Activated CD8-positive, alpha-beta T cell treated with anti-CD3 and anti-CD28 coated beads for 36 hours (primary cell): Measurements from ENCODE around the gene PRKAG2. TPM values are rescaled to one million over a fixed set of nuclear protein-coding genes. Genes with fewer than 3 reads are reported as not detected.

Source experiments
- ATAC-seq: fragments of 200-7000 bp; cut with Tn5 transposase; one replicate; pipeline ENCODE4 v1.10.0; 2021; ENCODE audit warnings: mild to moderate bottlenecking, moderate library complexity
- CTCF ChIA-PET: fragments of 350-600 bp; sonication (Branson Sonifier 250); formaldehyde crosslinking; loops from one replicate; lab custom pipeline; 2021; ENCODE audit warnings: antibody characterized with exemption; lab: Charles Lee
- POLR2A ChIA-PET: fragments of 350-600 bp; sonication (Branson Sonifier 250); formaldehyde crosslinking; loops from one replicate; lab custom pipeline; 2021; ENCODE audit warnings: antibody characterized with exemption; lab: Charles Lee
- DNase-seq: peaks from one replicate; pipeline ENCODE4 v3.0.0-alpha.2; 2020
- H3K27ac Mint-ChIP-seq: one replicate; pipeline ENCODE4 v1.8.0; 2021; ENCODE audit warnings: mild to moderate bottlenecking, mixed read lengths
- H3K27me3 Mint-ChIP-seq: one replicate; pipeline ENCODE4 v1.8.0; 2021; ENCODE audit warnings: mixed read lengths
- H3K36me3 Mint-ChIP-seq: one replicate; pipeline ENCODE4 v1.8.0; 2021; ENCODE audit warnings: low read depth, mixed read lengths
- H3K4me1 Mint-ChIP-seq: one replicate; pipeline ENCODE4 v1.8.0; 2021; ENCODE audit warnings: low read depth, mixed read lengths
- H3K4me3 Mint-ChIP-seq: one replicate; pipeline ENCODE4 v1.8.0; 2021; ENCODE audit warnings: mild to moderate bottlenecking, moderate library complexity, mixed read lengths
- H3K9me3 Mint-ChIP-seq: one replicate; pipeline ENCODE4 v1.8.0; 2021; ENCODE audit warnings: mixed read lengths
- intact Hi-C: fragments of 100-400 bp; cut with micrococcal nuclease; formaldehyde crosslinking; loops from one replicate; pipeline ENCODE4 v1.10.0; 2022
- total RNA-seq, 2 experiments: library from RNA; stranded (reverse); gene quantifications; one replicate each; pipeline ENCODE4 v1.2.3, GENCODE V29; 2021
- TF ChIP-seq, protein P1 (sequence below): fragments of 200-600 bp; IDR thresholded peaks from one replicate; pipeline ENCODE4 v1.8.0; 2022; ENCODE audit warnings: antibody characterized with exemption, mild to moderate bottlenecking

PRKAG2 gene
- total RNA-seq, 2 experiments from 2014 or later: 17.0 to 19.2 TPM

DNA sequence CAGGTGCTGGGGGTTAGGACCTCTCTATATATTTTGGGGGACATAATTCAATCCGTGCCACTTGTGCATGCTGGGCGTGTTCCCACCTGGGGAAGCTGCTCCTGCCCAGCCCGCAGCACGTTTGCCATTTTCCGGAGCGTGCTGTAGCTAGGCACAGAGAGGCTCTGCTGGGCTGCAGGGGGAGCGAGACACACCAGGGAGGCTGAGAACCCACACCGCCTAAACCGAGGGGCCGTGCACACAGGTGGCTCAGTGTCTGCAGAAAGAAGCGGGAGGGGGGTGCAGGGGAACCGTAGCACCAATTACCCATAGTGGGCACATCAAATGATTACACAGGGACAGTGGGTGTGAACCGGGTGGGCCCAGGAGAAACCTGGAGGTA, 27.0 kb downstream of the PRKAG2 start:
- Mint-ChIP-seq H3K36me3 (no peaks in the 10 kb centered on the region), H3K9me3 (no peaks in the 10 kb centered on the region), H3K4me3 (no peak overlapping the region), H3K27me3 (no peaks in the 10 kb centered on the region), H3K27ac (no peak overlapping the region), H3K4me1 (peaks cover 23% of the 10 kb centered on the region)
- DNase-seq (no peak), ATAC-seq (no peak)
- ChIA-PET POLR2A (no interaction called here), CTCF (interaction anchor here (1.2 kb wide), 1 partner anchor 24 kb away, joined by 3 read pairs; no protein-coding TSS in a partner anchor)
- intact Hi-C loops: no loop called here
- TF ChIP-seq, protein P1, sequence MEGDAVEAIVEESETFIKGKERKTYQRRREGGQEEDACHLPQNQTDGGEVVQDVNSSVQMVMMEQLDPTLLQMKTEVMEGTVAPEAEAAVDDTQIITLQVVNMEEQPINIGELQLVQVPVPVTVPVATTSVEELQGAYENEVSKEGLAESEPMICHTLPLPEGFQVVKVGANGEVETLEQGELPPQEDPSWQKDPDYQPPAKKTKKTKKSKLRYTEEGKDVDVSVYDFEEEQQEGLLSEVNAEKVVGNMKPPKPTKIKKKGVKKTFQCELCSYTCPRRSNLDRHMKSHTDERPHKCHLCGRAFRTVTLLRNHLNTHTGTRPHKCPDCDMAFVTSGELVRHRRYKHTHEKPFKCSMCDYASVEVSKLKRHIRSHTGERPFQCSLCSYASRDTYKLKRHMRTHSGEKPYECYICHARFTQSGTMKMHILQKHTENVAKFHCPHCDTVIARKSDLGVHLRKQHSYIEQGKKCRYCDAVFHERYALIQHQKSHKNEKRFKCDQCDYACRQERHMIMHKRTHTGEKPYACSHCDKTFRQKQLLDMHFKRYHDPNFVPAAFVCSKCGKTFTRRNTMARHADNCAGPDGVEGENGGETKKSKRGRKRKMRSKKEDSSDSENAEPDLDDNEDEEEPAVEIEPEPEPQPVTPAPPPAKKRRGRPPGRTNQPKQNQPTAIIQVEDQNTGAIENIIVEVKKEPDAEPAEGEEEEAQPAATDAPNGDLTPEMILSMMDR: no peak

DNA sequence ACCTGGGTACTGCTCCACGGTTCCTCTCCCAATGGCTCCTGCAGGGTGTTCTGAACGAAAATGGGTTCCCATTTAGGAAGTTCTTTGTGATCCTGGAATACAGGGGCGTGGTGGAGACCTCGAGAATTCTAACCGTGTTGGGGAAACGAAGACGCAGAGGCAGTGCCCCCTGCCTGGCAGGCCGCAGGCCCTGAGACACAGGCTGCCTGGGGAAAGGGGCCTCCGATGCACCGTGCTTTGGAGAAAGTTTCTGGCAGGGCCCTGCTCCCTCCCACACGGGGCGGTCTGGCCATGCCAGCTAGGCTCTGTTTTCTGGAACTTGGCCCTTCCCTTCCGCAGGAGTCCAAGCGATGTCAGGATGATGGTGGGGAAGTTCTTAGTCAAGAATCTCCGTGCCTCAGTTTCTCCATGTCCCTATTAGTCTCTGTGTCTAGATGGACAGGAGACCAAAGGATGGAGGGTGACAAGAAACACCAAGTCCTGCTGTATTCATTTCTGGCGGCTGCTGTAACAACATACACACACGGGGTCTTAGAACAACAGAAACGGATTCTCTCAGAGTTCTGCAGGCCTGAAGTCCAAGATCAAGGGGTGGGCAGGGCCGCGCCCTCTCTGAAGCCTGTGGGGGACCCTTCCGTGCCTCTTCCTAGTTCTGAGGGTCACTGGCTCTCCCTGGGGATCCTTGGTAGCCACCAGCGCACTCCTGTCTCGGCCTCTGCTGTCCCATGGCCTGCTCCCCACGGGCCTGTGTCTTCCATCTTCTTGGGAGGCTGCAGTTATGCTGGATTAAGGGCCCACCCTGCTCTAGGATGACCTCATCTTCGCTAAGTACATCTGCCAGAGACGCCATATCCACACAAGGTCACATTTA, 27.7 kb downstream of the PRKAG2 start:
- DNase-seq: no peak
- no peaks in the 10 kb centered on the region for H3K9me3 Mint-ChIP-seq
- H3K27me3 Mint-ChIP-seq: no peaks in the 10 kb centered on the region
- intact Hi-C loops: no loop called here
- ChIA-PET POLR2A (no interaction called here), CTCF (no interaction called here)
- no peak overlapping the region for H3K27ac Mint-ChIP-seq
- TF ChIP-seq, protein P1: no peak
- ATAC-seq: no peak
- H3K4me1 Mint-ChIP-seq: peaks cover 23% of the 10 kb centered on the region
- no peak overlapping the region for H3K4me3 Mint-ChIP-seq
- no peaks in the 10 kb centered on the region for H3K36me3 Mint-ChIP-seq

DNA sequence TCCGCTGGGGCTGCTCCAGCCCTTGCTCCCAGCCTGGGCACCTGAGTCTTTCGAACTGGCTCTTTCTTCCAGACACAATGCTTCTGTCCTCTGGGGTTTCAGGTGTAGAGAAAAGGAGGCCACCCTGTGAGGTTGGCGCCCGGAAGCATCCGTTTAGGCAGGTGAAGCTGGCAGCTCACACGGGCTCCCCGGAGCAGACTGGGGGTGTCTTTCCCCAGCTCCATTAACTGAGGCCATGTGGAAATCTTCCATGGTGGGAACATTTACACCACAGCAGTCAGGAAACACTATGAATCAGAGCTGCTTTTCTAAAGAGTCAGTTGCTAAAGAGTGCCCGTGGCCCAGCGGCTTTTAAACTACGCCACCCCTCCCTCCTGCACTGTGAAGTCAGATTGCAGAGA, 29.2 kb downstream of the PRKAG2 start:
- Mint-ChIP-seq H3K4me1 (peaks cover 16% of the 10 kb centered on the region), H3K36me3 (no peaks in the 10 kb centered on the region), H3K9me3 (no peaks in the 10 kb centered on the region), H3K27me3 (no peaks in the 10 kb centered on the region), H3K27ac (no peak overlapping the region), H3K4me3 (no peak overlapping the region)
- ATAC-seq (no peak), DNase-seq (no peak)
- intact Hi-C loops: no loop called here
- POLR2A ChIA-PET: interaction anchor here (1.0 to 1.3 kb wide), 2 partner anchors 8 to 20 kb away, joined by 4 to 6 read pairs; no protein-coding TSS in a partner anchor
- TF ChIP-seq, protein P1: no peak
- CTCF ChIA-PET: interaction anchor here (1.2 kb wide), 2 partner anchors 9 to 65 kb away, joined by 3 read pairs; no protein-coding TSS in a partner anchor

DNA sequence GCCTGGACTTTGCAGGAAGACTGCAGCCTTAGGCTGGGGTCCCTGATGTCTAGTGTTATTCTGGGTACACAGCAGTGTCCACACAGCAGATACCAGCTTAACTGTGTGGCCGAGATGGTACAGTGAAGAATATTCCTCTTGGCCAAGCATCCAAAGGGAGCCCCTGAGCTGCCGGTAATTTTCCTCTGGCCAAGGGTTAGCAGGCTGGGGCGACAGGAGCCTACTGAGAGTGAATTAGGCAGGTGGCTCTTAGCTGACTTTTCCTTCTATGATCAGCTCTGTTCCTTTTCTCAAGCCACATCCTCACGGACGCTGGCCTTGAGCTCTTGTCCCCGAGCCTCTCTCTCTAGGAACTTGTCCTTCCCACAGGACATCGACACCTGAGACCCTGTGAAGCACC, 29.8 kb downstream of the PRKAG2 start:
- Mint-ChIP-seq H3K27ac (no peak overlapping the region), H3K27me3 (no peaks in the 10 kb centered on the region), H3K36me3 (no peaks in the 10 kb centered on the region), H3K4me1 (peaks cover 16% of the 10 kb centered on the region), H3K4me3 (no peak overlapping the region), H3K9me3 (no peaks in the 10 kb centered on the region)
- DNase-seq: no peak
- ATAC-seq: no peak
- TF ChIP-seq, protein P1: no peak
- intact Hi-C loops: no loop called here
- ChIA-PET CTCF (interaction anchor here (1.2 kb wide), 1 partner anchor 8 kb away, joined by 3 read pairs; no protein-coding TSS in a partner anchor), POLR2A (interaction anchor here (1.3 kb wide), 1 partner anchor 8 kb away, joined by 6 read pairs; no protein-coding TSS in a partner anchor)
